ENCODE data around the gene DNAJC4. TPM values are rescaled to one million over a fixed set of nuclear protein-coding genes. Genes with fewer than 3 reads are reported as not detected.

DNAJC4 gene
- total RNA-seq, 1 donor from 2014 or later = 39.1 TPM

GRCh38 chr11:64230985-64231365, 627 bp downstream of the DNAJC4 start:
- Mint-ChIP-seq H3K27ac (peak overlapping the region; percentile 23), H3K27me3 (no peaks in the 10 kb centered on the region), H3K36me3 (ENCODE audit: insufficient read depth) (no peaks in the 10 kb centered on the region), H3K4me1 (ENCODE audit: low read depth) (peaks cover 19% of the 10 kb centered on the region), H3K9me3 (ENCODE audit: low read depth) (no peaks in the 10 kb centered on the region), H3K4me3 (ENCODE audit: low read depth) (peak overlapping the region; percentile 78)
- TF ChIP-seq, protein P1, sequence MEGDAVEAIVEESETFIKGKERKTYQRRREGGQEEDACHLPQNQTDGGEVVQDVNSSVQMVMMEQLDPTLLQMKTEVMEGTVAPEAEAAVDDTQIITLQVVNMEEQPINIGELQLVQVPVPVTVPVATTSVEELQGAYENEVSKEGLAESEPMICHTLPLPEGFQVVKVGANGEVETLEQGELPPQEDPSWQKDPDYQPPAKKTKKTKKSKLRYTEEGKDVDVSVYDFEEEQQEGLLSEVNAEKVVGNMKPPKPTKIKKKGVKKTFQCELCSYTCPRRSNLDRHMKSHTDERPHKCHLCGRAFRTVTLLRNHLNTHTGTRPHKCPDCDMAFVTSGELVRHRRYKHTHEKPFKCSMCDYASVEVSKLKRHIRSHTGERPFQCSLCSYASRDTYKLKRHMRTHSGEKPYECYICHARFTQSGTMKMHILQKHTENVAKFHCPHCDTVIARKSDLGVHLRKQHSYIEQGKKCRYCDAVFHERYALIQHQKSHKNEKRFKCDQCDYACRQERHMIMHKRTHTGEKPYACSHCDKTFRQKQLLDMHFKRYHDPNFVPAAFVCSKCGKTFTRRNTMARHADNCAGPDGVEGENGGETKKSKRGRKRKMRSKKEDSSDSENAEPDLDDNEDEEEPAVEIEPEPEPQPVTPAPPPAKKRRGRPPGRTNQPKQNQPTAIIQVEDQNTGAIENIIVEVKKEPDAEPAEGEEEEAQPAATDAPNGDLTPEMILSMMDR (IDR thresholded peaks at IDR 0.05; ENCODE audit: unreplicated experiment) = no peak
- no peak for DNase-seq (ENCODE audit: low spot score, unreplicated experiment)

GRCh38 chr11:64231546-64231945, 1.2 kb downstream of the DNAJC4 start:
- no peak for DNase-seq (ENCODE audit: low spot score, unreplicated experiment)
- H3K9me3 Mint-ChIP-seq (ENCODE audit: low read depth) = no peaks in the 10 kb centered on the region
- peak overlapping the region; percentile 73 for H3K27ac Mint-ChIP-seq
- TF ChIP-seq, protein P1 (IDR thresholded peaks at IDR 0.05; ENCODE audit: unreplicated experiment) = no peak
- H3K27me3 Mint-ChIP-seq = no peaks in the 10 kb centered on the region
- no peaks in the 10 kb centered on the region for H3K36me3 Mint-ChIP-seq (ENCODE audit: insufficient read depth)
- H3K4me3 Mint-ChIP-seq (ENCODE audit: low read depth) = peak overlapping the region; percentile 78
- peaks cover 19% of the 10 kb centered on the region for H3K4me1 Mint-ChIP-seq (ENCODE audit: low read depth)

DNA sequence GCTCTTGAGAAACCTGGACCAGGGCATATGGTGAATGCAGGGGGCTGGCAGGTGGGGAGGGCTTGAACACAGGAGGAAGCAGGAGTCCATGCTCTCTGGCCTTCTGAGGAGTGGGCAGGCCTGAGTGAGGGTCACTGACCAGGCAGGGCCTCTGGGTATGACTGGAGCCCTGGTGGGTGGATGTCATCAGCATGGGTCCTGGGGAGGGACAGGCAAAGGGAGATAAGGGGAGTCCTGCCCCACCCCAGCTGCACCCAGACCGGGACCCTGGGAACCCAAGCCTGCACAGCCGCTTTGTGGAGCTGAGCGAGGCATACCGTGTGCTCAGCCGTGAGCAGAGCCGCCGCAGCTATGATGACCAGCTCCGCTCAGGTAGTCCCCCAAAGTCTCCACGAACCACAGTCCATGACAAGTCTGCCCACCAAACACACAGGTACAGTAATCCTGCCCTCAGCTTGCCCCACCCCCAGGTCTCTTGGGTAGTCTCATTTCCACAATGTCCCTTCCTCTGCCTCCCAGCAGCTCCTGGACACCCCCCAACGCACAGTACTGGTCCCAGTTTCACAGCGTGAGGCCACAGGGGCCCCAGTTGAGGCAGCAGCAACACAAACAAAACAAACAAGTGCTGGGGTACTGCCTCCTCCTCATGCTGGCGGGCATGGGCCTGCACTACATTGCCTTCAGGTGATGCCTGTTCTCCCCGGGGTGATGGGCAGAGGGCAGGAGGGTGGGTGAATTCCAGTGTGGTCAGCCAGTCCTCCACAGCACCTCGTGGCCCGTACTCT, 2.0 kb downstream of the DNAJC4 start:
- Mint-ChIP-seq H3K27me3 (no peaks in the 10 kb centered on the region), H3K27ac (peak overlapping the region; percentile 73), H3K4me3 (ENCODE audit: low read depth) (peak overlapping the region; percentile 78), H3K4me1 (ENCODE audit: low read depth) (peaks cover 22% of the 10 kb centered on the region), H3K36me3 (ENCODE audit: insufficient read depth) (no peaks in the 10 kb centered on the region), H3K9me3 (ENCODE audit: low read depth) (no peaks in the 10 kb centered on the region)
- DNase-seq (ENCODE audit: low spot score, unreplicated experiment) = no peak
- TF ChIP-seq, protein P1 (IDR thresholded peaks at IDR 0.05; ENCODE audit: unreplicated experiment) = no peak

DNA sequence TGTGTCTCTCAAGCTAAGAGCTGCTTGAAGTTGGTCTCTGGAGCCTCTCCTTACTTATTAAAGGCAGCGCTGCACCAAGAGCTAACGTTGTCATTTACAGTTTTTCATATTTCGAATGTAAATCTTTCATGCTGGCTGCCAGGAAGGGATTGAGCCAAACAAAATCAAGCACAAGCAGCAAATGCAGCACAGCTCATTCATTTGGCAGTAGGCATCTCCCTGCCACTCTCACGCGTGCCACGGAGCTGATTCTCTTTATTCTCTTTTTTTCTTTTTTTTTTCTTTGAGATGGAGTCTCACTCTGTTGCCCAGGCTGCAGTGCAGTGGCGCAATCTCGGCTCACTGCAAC, 2.6 kb downstream of the DNAJC4 start:
- H3K9me3 Mint-ChIP-seq (ENCODE audit: low read depth) = no peaks in the 10 kb centered on the region

DNA sequence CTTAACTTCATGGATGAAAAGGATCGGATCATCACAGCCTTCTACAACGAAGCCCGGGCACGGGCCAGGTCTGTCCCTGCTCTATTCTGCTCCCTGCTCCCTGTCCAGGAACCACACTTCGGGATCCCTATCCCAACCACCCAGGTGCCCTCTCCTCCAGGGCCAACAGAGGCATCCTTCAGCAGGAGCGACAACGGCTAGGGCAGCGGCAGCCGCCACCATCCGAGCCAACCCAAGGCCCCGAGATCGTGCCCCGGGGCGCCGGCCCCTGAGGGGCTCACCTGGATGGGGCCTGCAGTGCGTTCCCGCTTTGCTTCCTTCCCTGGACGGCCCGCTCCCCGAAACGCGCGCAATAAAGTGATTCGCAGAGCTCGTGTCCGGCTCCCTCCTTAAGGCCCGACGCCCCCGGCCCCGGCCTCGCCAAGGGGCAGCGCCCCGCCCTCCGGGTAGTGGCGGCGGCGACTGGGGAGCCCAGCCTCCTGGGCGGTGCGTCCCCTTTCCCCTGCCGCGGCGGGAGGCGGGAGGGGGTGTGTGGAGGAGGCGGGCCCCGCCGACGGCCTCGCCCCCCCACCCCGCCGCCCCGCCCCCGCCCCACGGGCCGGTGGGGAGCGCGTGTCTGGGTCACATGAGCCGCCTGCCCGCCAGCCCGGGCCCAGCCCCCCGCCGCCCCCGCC, 3.7 kb downstream of the DNAJC4 start, which contains the start of gene VEGFB:
VEGFB (plus strand) TSS at position 672 of the 674 bp plus-strand sequence. CDS start 250 bp downstream, outside the sequence.
- peak; percentile 49 for DNase-seq (ENCODE audit: low spot score, unreplicated experiment)
- H3K9me3 Mint-ChIP-seq (ENCODE audit: low read depth) = no peaks in the 10 kb centered on the region
- H3K27ac Mint-ChIP-seq = peak within 1 kb of the TSS; percentile 80
- TF ChIP-seq, protein P1 (IDR thresholded peaks at IDR 0.05; ENCODE audit: unreplicated experiment) = no peak
- no peaks in the 10 kb centered on the region for H3K27me3 Mint-ChIP-seq
- H3K36me3 Mint-ChIP-seq (ENCODE audit: insufficient read depth) = peaks cover 4% of the 10 kb centered on the region
- peaks cover 25% of the 10 kb centered on the region for H3K4me1 Mint-ChIP-seq (ENCODE audit: low read depth)
- H3K4me3 Mint-ChIP-seq (ENCODE audit: low read depth) = peak within 1 kb of the TSS; percentile 84

More for the DNA sequence above, 2.6 kb downstream of the DNAJC4 start:
- no peaks in the 10 kb centered on the region for H3K27me3 Mint-ChIP-seq
- TF ChIP-seq, protein P1 (IDR thresholded peaks at IDR 0.05; ENCODE audit: unreplicated experiment) = no peak
- no peaks in the 10 kb centered on the region for H3K36me3 Mint-ChIP-seq (ENCODE audit: insufficient read depth)
- H3K4me1 Mint-ChIP-seq (ENCODE audit: low read depth) = peaks cover 25% of the 10 kb centered on the region
- H3K27ac Mint-ChIP-seq = no peak overlapping the region
- H3K4me3 Mint-ChIP-seq (ENCODE audit: low read depth) = peak overlapping the region; percentile 71
- DNase-seq (ENCODE audit: low spot score, unreplicated experiment) = no peak

Data from progenitor cell of endocrine pancreas (in vitro differentiated cells).